Measurements from ENCODE around the gene SP110.

SP110 gene

DNA sequence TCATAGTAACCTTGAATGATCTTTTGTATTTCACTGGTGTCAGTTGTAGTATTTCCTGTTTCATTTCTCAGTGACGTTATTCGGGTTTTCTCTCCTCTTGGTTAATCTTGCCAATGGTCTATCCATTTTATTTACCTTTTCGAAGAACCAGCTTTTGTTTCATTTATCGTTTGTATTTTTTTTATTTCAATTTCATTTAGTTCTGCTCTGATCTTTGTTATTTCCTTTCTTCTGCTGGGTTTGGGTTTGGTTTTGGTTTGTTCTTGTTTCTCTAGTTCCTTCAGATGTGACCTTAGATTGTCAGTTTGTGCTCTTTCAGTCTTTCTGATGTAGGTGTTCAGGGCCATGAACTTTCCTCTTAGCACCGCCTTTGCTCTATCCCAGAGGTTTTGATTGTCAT, 42.5 kb upstream of the SP110 start:
- Histone ChIP-seq H3K4me1 (no peaks in the 10 kb centered on the region), H3K9me3 (no peaks in the 10 kb centered on the region), H3K36me3 (no peaks in the 10 kb centered on the region), H3K27me3 (no peaks in the 10 kb centered on the region), H3K4me3 (ENCODE audit: low read depth, low read length) (no peak overlapping the region)
- no peak for DNase-seq
- TF ChIP-seq, protein P1, sequence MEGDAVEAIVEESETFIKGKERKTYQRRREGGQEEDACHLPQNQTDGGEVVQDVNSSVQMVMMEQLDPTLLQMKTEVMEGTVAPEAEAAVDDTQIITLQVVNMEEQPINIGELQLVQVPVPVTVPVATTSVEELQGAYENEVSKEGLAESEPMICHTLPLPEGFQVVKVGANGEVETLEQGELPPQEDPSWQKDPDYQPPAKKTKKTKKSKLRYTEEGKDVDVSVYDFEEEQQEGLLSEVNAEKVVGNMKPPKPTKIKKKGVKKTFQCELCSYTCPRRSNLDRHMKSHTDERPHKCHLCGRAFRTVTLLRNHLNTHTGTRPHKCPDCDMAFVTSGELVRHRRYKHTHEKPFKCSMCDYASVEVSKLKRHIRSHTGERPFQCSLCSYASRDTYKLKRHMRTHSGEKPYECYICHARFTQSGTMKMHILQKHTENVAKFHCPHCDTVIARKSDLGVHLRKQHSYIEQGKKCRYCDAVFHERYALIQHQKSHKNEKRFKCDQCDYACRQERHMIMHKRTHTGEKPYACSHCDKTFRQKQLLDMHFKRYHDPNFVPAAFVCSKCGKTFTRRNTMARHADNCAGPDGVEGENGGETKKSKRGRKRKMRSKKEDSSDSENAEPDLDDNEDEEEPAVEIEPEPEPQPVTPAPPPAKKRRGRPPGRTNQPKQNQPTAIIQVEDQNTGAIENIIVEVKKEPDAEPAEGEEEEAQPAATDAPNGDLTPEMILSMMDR (IDR thresholded peaks at IDR 0.05; ENCODE audit: low read depth, low read length): no peak

DNA sequence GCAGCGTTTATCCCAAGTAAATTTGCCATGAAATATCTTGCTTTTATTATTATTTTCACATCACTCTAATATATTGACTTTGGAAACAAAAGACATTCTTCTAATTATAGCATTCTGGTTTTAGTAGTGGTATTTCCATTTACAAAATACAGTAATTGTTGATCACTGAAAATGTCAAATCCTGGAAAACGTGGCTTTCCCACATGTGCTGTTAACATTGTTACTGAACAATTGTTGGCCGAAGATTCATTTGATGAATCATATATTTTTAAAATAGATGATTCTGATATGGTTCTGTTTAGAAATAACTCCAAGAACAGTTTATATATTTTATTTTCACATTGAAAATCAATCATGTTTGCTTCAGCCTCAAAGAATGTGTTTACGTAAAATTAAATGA, 38.7 kb upstream of the SP110 start:
- H3K4me3 ChIP-seq (ENCODE audit: low read depth, low read length): no peak overlapping the region
- no peaks in the 10 kb centered on the region for H3K4me1 ChIP-seq
- TF ChIP-seq, protein P1 (IDR thresholded peaks at IDR 0.05; ENCODE audit: low read depth, low read length): no peak
- DNase-seq: no peak
- no peaks in the 10 kb centered on the region for H3K9me3 ChIP-seq
- no peaks in the 10 kb centered on the region for H3K27me3 ChIP-seq
- no peaks in the 10 kb centered on the region for H3K36me3 ChIP-seq

DNA sequence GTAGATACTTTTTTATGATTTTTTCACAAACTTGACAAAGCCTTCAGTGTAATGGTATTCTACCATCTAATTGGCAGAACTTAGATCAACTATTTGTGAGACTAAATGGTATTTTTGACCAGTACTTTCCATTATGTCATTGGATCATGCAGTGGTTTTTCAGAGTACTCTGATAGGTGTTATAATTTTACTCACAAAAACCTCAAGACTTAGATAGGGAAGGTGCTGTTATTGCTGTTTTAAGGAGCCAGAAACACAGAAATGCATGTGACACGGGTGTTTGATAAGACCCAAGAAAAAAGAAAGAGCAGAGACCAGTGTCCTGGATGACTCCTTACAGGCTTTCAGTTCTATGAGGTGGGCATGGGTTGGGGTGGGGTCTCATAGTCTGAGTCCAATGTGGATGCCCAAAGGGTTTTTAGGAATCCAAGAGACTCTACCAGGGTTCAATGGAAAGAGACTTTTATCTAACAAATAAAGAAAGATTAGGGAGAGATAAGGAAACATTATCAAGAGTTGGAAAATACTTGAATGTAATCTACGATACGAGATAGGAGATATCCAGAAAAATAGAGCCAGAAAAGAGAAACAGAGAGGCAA, 37.0 kb upstream of the SP110 start:
- Histone ChIP-seq H3K9me3 (no peaks in the 10 kb centered on the region), H3K36me3 (no peaks in the 10 kb centered on the region), H3K4me1 (no peaks in the 10 kb centered on the region), H3K27me3 (no peaks in the 10 kb centered on the region), H3K4me3 (ENCODE audit: low read depth, low read length) (no peak overlapping the region)
- no peak for DNase-seq
- TF ChIP-seq, protein P1 (IDR thresholded peaks at IDR 0.05; ENCODE audit: low read depth, low read length): no peak

DNA sequence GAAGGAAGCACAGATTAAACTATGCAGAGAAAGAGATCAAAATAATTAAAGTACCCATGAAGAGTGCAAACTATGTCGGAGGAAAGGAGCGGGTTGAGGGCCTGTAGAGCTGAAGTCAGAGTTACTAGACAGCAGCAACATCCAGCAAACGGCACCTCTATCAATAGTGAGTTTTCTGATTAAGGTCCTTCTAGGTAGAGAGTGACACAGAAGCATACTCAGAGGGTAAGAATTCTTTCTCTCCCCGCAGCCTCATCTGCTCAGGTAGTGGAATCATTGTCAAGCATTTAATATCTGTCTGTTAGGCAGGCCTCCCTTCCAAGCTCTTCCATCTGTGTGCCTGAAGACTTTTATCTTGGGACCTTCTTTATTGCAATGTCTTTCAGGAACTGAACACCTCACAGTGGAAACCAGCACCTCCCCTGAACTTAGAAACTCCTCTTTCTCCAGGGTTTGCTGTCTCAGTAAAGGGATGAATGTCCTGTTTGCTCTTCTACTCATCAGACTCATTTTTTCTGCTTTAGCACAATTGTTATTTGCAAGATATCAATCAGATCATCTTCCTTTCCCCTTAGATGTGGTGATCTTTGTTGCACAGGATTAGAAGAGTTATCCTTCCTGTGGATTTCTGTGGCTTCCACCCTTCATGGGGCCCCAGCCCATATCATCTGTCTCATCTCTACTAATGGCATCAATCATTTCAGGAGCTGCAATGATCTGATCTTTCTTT, 34.5 kb upstream of the SP110 start:
- H3K4me1 ChIP-seq: no peaks in the 10 kb centered on the region
- TF ChIP-seq, protein P1 (IDR thresholded peaks at IDR 0.05; ENCODE audit: low read depth, low read length): no peak

DNA sequence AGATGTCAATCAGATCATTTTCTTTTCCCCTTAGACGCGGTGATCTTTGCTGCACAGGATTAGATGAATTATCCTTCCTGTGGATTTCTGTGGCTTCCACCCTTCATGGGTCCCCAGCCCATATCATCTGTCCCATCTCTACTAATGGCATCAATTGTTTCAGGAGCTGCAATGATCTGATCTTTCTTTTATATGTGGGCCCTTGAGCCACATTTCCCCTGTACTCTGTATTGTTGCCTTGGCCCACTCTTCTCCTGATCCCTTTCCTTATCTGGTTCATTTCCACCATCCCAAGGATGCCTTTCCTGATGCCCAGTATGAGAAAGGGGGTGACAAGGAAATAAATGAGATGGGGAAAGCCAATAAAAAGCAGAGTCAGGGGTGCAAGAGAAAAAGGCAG, 30.4 kb upstream of the SP110 start:
- Histone ChIP-seq H3K4me3 (ENCODE audit: low read depth, low read length) (no peak overlapping the region), H3K9me3 (no peaks in the 10 kb centered on the region), H3K36me3 (no peaks in the 10 kb centered on the region), H3K27me3 (no peaks in the 10 kb centered on the region), H3K4me1 (no peaks in the 10 kb centered on the region)
- no peak for DNase-seq
- TF ChIP-seq, protein P1 (IDR thresholded peaks at IDR 0.05; ENCODE audit: low read depth, low read length): no peak

More for the DNA sequence above, 34.5 kb upstream of the SP110 start:
- Histone ChIP-seq H3K27me3 (no peaks in the 10 kb centered on the region), H3K9me3 (no peaks in the 10 kb centered on the region), H3K4me3 (ENCODE audit: low read depth, low read length) (no peak overlapping the region), H3K36me3 (no peaks in the 10 kb centered on the region)
- DNase-seq: no peak

DNA sequence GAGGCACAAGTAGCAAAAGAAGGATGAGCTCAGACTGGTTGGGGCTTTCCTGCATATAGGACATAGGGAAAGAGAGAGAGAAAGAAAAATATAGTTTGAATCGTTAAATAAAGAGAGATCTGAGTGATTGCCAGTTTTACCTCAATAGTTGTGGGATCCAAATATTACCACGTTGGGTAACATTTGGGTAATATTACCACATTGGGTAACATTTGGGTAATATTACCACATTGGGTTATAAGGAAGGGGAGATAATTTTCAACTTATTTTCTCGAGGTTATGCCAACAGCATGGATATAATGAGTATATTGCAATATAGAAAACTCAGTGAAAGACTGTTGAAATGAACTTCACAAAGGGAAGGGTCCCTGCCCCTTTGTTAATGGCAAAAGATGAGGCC, 26.4 kb upstream of the SP110 start:
- no peaks in the 10 kb centered on the region for H3K9me3 ChIP-seq
- no peak overlapping the region for H3K4me3 ChIP-seq (ENCODE audit: low read depth, low read length)
- no peaks in the 10 kb centered on the region for H3K27me3 ChIP-seq
- no peaks in the 10 kb centered on the region for H3K36me3 ChIP-seq
- H3K4me1 ChIP-seq: no peaks in the 10 kb centered on the region
- DNase-seq: no peak
- TF ChIP-seq, protein P1 (IDR thresholded peaks at IDR 0.05; ENCODE audit: low read depth, low read length): no peak
